ENCODE measurements around the gene PLEKHG3. TPM values are rescaled to one million over a fixed set of nuclear protein-coding genes. Genes with fewer than 3 reads are reported as not detected.

PLEKHG3 gene
- total RNA-seq, 1 experiment from 2014 or later: 62.9 TPM

GRCh38 chr14:64745511-64746091 lies 41.4 kb downstream of the PLEKHG3 start:
- DNase-seq (ENCODE audit: low spot score): no peak

- DNase-seq (ENCODE audit: low spot score): no peak
Observed at GRCh38 chr14:64746298-64747250, 42.4 kb downstream of the PLEKHG3 start.

- no peak for DNase-seq (ENCODE audit: low spot score)
Observed at GRCh38 chr14:64747327-64747726, 43.1 kb downstream of the PLEKHG3 start.

DNA sequence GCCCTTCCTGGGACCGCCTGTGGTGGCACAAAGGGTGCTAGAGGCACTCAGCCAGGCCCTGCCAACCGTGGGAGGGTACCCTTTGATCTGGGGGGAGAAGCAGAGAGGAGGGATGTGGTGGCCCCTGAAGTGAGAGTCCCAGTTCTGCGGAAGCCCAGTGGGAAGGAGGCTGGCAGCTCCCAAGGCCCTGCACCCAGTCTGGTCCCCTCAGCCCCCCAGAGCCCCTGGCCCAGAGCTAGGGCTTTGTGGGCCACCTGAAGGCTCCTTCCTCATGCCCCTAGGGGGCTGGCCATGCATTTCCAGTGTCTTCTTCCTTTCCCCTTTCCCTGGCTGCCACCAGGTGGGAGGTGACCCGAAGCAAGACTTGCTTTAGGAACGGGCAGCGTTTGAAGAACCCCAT lies 44.3 kb downstream of the PLEKHG3 start:
- no peak for DNase-seq (ENCODE audit: low spot score)

DNA sequence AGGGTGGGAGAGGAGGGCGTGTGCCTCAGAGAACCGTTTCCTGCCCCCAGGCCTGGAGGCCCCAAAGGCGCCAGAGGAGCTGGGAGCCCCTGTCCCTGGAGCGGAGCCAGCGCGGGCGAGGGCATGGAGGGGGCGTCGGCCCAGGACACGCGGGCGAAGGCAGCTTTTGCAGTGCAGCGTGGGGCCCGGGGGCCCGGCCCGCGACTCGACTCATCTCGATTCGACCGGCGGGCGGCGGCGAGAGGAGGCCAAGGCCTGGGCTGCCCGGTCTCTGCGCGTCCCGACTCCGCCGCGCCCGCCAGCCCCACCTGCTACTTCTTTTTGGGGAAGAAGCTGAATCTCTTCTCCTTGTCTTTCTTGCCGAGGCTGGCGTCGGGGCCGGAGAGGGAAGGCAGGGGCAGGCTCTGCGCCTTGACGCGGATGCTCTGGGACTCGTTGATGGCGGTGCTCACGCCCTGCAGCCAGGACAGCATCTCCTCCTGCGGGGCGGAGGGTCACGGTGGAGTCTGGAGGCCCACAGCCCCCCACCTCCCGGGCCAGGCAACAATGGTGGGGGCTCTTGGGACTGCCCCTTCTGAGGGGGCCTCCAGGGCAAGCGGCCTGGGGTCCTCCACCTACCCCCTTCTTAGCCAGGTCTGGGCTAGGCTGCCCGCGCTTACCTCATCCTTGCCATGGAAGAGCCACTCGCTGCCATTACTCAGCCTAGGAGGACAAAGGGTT lies 44.9 kb downstream of the PLEKHG3 start:
- no peak for DNase-seq (ENCODE audit: low spot score)

DNA sequence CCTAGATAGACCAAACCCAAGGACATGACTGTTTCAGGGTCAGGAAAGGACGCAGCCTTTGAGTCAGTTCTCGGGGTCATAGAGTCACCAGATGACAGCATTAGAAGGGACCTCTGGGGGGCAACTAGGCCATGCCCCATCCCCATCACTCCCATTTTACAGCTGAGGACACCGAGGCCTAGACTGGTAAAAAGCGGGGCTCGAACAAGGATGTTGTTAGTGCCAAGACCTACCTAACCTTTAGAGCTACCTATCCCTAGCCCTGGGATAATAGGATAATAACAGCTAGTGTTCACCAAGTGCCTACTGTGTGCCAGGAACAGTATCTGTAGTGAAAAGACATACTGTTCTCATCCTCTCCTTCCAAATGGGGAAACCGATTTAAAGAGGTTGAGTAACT lies 48.7 kb downstream of the PLEKHG3 start:
- no peak for DNase-seq (ENCODE audit: low spot score)

DNA sequence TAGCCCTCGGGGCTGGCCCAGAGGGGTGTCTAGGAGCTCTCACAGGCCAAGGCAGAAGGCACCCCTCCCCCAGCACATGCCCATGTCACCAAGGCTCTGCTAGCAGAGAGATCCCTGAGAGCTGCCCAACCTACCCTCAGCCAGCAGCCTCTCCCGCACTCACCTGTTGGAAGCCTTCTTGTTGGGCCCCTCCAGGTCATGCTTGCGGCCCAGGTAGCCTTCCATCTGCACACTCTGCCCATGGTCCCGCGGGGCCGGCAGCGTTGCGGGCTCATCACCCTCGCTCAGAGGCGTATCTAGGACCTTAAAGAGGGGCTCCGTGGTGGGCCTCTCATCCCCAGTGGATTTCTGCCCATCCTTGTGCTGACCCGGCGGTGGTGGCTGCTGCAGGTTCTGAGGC lies 49.1 kb downstream of the PLEKHG3 start:
- no peak for DNase-seq (ENCODE audit: low spot score)

DNA sequence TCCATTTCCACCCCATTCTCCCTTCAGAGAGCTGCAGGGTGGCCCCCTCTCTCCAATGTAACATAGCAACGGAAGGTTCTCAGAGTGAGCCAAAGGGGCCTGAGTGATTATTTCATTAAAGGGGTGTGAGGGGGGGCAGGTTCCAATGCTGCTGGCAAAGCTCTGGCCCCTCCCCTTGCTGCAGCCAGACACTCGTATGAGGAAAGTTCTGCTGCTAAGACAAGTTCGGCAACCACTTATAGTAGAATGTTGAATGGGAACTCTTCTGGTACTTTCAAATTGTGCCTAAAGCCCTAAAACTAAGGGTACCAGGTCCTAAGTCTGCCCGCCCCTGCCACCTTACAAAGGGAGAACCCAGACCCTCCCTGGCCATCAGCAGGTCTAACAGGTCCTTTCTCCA lies 49.8 kb downstream of the PLEKHG3 start:
- no peak for DNase-seq (ENCODE audit: low spot score)

DNA sequence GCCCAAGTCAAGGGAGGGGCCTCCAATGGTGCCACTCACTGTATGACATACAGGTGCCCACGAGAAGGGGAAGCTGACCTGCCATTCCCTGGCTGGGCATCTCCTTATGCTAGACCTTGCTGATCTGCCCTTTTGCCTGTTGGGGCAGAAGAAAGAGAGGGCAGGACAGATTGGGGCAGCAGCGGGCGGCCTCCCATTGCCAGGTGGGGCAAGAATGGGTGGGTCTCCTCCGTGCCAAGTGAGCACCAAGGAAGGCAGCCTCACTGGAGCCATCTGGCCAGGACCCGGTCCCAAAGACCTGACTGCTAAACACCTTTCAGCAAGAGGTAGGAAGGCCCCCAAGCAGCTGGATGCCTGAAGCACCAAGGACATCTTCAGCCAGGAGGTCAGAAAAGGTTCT lies 50.5 kb downstream of the PLEKHG3 start:
- no peak for DNase-seq (ENCODE audit: low spot score)

GRCh38 chr14:64755781-64756221 lies 51.6 kb downstream of the PLEKHG3 start:
- peak; percentile 58 for DNase-seq (ENCODE audit: low spot score)

- DNase-seq (ENCODE audit: low spot score): no peak
Observed at GRCh38 chr14:64756712-64757111, 52.5 kb downstream of the PLEKHG3 start.

- no peak for DNase-seq (ENCODE audit: low spot score)
Observed at GRCh38 chr14:64757601-64758000, 53.4 kb downstream of the PLEKHG3 start.

DNA sequence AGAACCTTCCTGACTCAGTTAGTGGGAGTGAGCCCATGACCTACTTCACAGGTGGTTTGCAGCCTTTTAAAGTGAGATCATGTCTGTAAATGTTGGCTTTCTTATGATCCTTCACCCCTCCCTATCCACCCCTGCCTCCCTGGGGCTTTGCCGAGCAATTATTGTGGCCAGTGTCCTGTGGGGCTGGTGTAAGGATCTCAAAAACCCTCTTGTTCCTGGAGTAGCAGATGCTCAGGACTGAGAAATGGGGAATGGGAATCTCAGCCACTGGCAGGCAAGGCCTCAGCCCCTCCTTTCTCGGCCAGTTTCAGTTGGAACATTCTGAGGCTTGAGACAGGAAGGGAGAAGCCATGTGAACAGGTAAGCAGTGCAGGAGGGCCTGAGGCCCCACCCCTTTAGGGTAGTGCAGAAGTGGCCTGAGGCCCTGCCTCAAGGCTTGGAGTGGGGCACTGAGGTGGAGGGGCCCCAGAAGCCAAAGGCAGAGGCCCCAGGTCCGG lies 53.8 kb downstream of the PLEKHG3 start:
- DNase-seq (ENCODE audit: low spot score): peak; percentile 52

DNA sequence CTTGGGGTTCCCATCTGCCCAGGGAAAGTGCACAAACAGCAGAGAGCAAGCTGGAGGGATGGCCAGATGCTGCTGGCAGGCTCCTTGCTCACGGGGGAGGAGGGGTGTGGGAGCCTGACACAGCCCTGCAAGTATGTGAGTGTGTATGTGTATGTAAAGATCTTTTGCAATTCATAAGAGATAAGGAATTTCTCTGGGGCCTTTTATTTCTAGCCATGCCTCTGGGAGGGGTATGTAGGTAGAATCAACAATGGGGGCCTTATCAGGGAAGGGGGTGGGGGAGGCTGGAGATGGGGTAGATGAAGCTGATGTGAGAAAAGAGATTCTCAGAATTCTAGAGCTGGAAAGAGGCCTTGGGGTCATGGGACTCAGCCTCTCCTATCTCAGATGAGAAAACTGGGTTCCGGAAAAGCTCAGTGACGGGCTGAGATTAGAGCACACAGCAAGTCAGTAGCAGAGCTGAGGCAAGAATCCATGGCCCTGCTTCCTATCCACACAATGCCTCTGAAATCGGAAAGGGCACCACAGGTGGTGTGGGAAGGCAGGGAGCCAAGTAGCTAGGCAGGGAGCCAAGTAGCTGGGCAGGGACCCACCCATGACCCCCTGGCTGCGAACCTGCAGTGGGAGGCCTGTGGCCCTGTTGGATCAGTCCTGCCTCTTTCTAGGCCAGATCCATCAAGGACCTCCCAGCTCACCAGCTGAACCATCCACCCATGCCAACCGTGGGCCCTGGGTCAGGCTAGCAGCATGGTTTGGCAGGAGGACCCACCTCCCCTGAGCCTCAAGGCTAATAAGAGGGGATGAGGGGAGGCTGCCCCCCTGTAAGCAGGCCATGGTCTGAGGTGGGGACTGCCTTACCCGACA lies 54.7 kb downstream of the PLEKHG3 start:
- no peak for DNase-seq (ENCODE audit: low spot score)

DNA sequence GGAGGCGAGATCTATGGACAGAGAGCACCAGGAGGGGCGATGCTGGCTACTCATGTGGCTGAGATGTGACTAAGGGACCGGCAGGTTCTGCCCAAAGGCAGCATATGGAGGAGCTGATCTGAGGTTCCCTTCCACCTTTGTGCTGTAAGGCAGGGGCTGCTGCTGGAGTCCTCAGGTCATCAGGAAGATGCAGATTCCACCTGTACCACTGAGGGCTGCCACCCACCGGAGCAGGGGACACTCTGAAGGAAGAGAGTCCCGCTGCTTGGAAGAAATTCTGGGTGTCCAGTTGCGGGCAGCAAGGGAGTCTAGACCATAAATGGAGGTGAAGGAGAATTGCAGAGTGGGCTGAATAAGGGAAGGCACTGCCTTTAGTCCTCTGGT lies 55.3 kb downstream of the PLEKHG3 start:
- DNase-seq (ENCODE audit: low spot score): no peak

DNA sequence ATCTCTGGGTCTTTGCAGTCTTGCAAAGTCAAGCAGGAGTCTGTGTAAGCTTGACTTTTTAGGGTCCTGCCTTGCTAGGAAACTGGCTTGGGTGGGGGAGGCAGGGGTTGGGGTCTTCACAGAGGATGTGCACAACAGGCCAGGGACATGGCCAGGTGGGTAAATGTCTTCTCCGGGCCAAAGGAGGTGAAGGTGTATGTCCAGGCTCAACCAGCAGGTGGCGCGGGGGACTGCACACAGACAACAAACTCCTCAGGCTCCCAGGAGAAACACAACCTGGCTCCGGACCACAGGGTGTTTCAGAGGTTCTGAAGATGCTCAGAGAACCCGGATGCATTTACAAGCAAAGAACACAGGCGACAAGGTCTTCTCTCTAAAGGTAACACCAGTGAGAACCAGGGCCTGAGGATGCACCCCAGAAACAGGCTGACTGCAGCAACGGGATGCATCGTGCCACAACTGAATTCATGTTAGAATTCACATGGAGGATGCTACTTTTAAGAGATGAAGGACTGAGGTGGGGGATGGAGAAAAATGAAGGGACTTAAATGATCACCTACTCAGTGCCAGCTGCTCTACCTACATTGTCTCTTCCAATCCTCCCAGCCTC lies 56.0 kb downstream of the PLEKHG3 start:
- DNase-seq (ENCODE audit: low spot score): peak; percentile 38

DNA sequence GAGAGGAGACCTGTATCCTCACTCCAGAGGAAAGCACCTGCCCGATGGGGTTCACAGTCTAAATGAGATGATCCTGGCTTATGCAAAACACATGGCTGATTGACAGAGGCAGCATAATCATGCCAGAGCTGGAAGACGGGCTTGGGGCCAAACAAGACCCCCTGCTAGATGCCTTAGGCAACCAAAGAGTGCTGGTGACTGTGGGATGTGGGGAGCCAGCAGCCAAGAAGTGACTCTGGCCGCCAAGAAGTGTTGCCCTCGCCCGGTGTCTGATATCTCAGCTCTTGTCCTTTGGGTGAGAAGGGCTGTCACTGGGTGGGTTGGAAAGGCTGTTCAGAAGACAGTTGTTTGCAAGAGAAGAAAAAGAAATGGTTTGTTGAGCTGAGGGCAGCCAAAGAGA lies 56.7 kb downstream of the PLEKHG3 start:
- DNase-seq (ENCODE audit: low spot score): no peak

- no peak for DNase-seq (ENCODE audit: low spot score)
Observed at GRCh38 chr14:64761441-64762043, 57.3 kb downstream of the PLEKHG3 start.

DNA sequence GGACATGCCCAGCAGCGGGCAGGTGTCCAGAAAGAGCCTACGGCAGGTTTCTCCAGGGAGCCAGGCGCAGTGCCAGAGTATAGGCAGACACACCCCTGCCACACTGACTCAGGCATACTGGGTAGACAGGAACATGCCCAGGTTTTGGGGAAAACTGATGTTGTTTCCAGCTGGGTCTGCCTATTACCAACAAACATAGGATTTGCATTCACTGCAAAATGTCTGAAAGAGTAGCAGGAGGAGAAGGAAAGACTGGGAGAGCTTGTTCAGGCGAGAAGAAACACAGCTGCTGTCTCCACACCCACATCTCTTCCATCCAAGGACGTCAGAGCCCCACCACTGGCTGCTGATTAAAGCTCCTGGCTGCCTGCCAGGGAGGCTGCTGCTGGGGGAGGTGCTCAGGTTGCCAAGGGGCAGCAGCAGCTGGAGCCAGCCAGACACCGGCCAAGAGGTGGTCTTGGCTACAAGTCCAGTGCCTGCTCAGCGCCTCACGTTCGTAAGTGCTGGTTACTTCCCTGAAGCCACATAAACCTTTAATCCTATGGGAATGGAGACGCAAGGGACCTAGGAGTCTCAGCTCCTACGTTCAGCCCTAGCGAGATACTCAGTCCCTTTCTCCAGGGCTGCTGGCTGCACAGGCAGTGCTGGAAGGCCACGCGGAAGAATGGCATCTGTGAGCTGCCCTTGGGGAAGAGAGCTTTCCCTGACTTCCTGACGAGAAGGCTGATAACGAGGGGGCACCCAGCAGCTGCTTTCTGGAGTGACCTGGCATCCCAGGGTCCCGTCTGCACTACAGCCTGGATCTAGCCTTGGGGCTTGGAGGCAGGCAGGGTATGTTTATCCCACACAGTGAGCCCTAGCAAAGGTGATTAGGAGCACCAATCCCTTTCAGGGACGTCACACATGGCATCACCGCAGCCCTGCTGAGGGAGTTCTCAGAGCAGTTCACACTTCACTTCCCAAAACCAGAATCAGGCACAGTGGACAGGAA lies 58.1 kb downstream of the PLEKHG3 start:
- peak; percentile 51 for DNase-seq (ENCODE audit: low spot score)

Measured in HT-29 (cell line).